ENCODE data around the gene NCKIPSD.

NCKIPSD gene

GRCh38 chr3:48642605-48643004 is 43.1 kb downstream of the NCKIPSD start:
- no peak for DNase-seq

DNA sequence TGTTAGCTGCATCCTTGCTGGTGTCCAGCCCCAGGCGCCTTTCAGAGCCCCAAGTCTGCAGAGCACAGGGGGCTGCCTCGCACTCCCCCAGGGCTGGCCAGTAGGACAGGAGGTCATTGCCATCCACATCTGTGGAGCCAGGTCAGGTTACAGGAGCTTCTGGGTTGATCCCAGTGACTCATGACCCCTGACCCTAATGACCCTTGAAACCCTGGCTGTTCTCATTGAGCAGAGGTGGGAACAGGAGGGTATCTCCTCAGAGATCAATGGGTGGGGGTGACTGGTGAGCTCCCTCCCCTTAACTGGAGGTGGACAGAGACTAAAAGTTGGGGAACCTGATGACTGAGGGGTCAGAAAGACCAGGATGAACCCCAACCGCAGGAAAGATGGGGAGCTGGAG is 44.3 kb downstream of the NCKIPSD start:
- DNase-seq, result no peak

- DNase-seq, result no peak
Measured at GRCh38 chr3:48639944-48640606, 45.6 kb downstream of the NCKIPSD start.

DNA sequence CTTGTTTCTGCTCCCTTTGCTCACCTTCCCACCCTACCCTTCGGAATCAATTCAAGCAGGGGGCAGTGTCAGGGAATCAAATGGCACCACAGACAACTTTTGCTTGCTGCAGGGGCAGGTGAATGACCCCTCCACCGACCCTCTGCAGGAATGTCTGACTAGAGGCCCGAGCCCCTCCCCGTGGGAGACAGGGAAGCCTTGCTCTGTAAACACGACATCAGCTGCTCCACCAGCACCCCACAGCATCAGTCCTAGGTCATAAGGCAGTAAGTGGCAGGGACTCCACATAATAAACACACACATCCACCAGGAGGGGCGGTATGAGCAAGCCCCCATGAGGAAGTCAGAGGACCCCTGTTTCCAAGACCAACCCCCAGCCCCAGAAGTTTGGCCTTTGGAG is 48.4 kb downstream of the NCKIPSD start:
- no peak for DNase-seq

DNA sequence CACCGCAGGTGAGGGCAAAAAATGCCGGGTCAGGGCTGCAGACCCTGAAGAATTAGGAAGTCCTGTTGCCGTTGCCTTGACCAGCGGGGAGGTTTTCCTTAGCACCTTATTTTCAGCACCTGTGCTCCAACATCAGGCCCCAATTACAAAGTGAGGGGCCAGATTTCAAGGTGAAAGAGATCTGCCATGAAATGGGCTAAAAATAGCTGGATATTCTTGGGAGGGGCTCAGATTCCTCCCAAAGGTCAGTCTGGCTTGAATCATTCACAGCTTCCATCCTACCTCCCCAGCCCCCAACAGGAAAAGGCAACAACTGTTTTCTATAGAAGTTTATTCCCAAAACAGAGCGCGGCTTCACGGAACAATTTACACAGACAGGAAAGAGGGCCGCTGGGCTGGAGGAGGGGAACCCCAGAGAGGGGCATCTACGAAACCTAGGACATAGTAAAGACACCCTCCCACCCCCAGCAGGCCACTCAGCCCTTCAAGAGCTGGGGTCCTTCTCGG is 49.5 kb downstream of the NCKIPSD start:
- DNase-seq, result no peak

GRCh38 chr3:48635222-48636021 is 50.3 kb downstream of the NCKIPSD start, which contains the start of gene SLC26A6:
TSS of gene SLC26A6 (minus strand) at chr3:48635461. CDS start at chr3:48635393, 68 bp downstream.
- peak; percentile 57 for DNase-seq

GRCh38 chr3:48634661-48635221 is 51.0 kb downstream of the NCKIPSD start:
- DNase-seq, result no peak

DNA sequence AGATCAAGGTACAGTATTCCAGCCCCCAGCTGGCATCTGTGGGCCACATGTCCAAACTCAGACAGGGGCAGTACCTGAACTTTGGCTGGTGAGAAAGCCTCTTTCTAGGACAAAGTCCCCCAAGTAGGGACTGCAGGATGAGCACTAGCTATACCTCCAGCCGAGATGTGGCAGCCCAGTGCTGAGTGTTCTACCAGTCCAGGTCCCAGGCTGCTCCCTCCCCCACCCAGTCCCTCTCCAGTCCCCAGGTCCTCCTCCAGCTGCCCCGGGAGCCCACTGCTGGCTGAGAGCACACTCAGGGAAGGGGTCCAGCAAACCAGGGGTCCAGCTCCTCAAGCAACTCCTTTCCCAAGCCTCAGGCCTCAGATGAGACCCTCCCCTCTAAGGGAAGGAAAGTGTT is 52.0 kb downstream of the NCKIPSD start:
- DNase-seq, result no peak

DNA sequence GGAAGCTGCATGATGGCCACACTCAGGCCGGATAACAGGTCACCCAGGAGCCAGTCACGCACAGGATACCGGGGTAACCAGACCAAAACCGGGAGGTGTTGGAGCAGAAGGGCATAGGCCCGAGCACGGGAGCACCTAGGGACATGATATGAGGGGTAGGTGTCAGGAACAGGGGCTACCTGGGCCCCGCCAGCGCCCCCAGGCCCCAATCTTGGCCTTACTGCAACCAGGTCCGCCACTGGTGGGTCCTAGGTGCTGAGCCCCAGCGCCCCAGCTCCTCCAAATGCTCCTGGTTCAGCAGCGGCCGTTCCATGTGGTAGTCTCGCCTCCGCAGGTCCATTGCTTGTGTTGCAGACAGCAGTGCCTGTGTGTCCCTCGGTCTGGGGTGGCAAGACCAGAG is 52.5 kb downstream of the NCKIPSD start:
- no peak for DNase-seq

- DNase-seq, result no peak
Measured at GRCh38 chr3:48631516-48632448, 53.9 kb downstream of the NCKIPSD start.

- no peak for DNase-seq
Measured at GRCh38 chr3:48630833-48631232, 54.9 kb downstream of the NCKIPSD start.

- no peak for DNase-seq
Measured at GRCh38 chr3:48630407-48630806, 55.3 kb downstream of the NCKIPSD start.

- DNase-seq, result no peak
Measured at GRCh38 chr3:48629894-48630293, 55.8 kb downstream of the NCKIPSD start.

- no peak for DNase-seq
Measured at GRCh38 chr3:48628277-48629017, 57.3 kb downstream of the NCKIPSD start.

GRCh38 chr3:48625600-48625999 is 60.1 kb downstream of the NCKIPSD start:
- DNase-seq, result no peak

GRCh38 chr3:48624767-48625166 is 60.9 kb downstream of the NCKIPSD start:
- DNase-seq, result no peak

DNA sequence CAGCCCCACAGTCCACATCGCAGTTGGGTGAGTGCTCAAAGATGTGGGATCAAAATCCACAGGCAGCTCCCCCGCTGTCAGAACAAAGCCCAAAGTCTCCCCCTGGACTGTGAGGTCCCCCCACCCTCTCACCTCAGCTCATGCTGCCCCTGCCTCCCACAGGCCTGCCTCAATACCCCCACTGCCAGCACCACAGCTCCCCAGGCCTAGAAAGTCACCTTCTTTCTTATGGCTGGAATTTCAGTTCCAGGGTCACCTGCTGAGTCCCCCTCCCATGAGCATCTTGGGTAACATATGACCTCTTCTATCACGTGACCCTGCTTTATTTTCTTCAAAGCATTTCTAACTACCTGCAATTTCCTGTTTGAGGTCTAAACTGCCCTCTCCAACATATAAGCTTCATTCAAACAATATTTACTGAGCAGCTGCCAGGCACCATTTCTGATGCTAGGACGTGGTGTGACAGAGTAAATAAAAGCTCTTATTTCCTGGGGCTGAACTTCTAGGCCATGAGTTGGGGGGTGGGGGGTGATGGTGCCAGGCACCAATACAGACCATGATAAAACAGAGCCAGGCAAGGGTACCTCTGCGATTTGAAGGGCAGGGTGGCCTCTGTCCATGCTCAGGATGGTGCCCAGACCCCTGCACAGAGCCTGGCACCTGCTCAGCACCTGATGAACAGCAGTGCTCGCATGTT is 61.7 kb downstream of the NCKIPSD start:
- peak; percentile 30 for DNase-seq
